Measurements from ENCODE around the gene INHBB.

The INHBB gene

DNA sequence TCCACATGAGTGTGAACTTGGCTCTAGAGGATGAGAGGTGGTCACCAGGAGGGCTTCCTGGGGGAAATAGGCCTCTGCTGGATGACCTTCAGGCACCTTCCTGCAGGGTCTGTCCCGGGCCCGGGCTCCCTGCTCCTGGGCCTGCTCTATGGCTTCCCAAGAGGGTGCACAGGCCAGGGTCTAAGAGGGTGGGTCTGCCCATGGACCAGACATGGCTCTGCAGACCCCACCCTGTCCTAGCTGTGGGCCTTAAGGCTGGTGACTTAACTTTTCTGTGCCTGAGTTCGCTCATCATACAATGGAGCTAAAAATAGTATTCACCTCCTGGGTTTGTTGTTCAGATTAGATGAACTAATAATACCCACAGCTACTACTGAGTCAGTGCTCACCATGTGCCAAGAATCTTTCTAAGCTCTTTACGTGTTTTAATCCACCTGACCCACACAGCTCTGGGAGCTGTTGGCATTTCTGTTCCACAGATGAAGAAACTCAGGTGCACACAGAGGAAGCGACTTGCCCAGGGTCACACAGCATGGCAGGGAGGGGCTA, 14.4 kb downstream of the INHBB start:
- peak; percentile 27 for DNase-seq

DNA sequence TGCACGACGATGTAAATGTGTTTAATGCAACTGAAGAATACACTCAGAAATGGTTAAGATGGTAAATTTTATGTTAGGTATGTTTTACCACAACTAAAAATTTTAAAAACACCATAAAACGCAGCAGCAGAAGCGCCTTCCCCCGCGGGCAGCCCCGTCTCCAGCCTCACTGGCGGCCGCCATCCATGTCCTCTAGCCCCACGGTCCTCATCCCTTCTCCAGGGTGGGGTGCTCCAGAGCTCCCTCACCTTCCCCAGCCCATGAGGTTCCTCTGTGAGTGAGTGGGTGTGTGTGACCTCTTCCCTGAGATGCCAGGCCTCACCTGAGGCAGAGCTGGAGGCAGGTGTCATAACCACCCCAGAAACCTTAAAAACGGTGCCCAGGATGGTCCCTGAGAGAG, 17.0 kb downstream of the INHBB start:
- no peak for DNase-seq

DNA sequence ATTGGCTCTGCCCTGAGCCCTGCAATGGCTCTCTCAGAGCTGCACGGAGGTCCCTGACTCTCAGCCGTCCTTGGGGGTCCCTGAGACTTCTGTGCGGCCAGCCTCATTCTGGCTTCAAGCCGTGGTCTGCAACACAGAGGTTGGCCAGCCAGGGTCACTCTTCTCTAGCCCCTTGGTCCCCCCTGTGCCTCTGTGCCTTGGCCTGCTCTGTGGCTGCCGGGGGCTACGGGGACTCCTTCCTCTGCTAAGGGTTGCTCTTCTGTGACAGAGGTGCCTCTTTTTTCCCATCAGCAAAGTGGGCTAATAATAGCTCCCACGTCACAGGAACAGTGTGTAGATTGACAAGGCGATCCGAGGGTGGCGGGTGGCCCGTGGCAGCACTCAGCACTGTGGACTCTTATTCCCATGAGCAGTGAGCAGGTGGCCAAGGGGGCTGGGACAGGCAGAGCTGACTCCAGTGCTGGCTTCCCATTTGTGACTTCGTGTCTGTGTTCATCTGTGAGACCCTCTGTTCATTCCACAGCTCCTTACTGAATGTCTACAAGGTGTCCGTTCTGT, 19.4 kb downstream of the INHBB start:
- DNase-seq = no peak

DNA sequence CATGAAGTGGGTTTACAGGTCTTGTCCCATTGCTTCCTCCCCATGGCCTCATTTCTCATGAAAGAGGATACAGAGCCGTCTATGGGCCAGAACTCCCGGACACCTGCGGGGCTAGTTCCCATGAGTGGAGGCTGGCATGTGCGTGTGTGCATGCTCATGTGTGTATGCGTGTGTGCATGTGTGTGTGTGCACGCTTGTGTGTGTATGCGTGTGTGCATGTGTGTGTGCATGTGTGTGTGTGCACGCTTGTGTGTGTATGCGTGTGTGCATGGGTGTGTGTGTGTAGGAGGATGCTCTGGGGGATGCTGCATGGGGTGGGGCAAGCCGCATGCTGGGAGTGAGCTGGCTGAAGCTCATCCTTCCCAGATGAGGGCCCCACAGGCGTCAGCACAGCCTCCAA, 20.8 kb downstream of the INHBB start:
- no peak for DNase-seq

DNA sequence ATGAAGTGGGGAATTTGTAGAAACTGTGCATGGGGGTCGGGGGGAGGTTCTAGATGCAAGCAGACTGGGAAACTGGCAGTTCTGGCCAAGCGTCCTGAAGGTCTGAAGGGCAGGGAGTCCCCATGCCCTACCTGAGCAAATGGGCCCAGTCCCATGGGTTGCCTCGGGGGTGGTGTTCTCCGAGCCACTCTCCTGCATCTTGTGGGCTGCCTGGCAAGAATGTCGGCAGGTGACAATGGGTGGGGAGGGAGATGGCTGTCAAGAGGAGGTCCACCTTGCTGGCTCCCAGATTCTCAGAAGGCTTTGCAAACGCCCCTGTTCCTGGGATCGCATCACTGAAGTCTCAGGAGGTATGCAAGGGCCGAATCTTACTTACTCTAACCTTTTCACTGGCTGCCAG, 21.3 kb downstream of the INHBB start:
- no peak for DNase-seq

DNA sequence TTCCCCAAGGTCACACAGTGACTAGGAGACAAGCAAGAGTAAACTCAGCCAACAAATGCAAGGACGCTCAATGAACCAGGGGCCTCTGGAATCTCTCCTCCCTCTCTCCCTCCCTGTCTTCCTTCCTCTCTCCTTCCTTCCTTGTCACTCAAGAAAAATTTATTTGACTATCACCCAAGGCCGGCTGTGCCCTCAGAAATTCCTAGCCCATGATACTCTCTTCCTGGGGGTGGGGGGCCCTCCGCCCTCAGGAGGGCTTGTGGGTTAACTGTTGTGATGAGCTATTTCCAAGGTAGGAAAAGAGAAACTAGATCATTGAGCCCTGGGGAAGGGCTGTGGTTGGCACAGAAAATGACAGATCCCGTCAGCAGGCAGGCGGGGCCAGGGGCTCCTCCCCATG, 21.7 kb downstream of the INHBB start:
- peak; percentile 50 for DNase-seq

DNA sequence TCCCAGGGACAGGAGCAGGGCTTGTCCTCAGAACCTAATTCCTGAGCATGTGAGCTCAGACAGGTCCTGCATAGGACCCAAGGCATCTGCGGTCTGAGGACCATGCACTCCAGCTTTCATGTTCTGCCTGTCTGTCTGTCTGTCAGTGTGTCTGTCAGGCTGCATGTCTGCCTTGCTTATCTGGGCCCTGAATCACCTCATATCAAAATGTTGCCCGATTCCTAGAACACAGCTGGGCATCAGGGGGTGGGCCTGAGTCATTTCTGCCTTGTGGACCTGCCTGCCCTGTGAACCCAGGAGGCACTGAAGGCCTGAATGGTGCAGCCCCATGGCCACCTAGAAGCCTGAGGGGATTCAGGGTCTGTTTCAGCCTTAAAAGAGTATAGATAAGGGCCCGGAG, 22.1 kb downstream of the INHBB start:
- DNase-seq = no peak

DNA sequence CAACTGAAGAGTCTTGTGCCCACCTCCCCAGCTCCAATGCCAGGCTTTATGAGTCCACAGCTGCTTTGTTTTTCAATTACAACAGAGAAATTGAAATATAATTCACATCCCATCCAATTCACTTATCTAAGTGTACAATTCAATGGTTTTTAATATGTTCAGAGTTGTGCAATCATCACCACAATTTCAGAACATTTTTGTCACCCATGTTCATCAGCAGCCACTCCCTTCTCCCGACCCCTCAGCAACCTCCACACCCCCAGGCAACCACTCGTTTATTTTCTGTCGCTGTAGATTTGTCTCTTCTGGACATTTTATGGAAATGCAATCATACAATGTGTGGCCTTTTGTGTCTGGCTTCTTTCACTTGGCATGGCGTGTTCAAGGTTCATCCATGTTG, 23.3 kb downstream of the INHBB start:
- DNase-seq = no peak

DNA sequence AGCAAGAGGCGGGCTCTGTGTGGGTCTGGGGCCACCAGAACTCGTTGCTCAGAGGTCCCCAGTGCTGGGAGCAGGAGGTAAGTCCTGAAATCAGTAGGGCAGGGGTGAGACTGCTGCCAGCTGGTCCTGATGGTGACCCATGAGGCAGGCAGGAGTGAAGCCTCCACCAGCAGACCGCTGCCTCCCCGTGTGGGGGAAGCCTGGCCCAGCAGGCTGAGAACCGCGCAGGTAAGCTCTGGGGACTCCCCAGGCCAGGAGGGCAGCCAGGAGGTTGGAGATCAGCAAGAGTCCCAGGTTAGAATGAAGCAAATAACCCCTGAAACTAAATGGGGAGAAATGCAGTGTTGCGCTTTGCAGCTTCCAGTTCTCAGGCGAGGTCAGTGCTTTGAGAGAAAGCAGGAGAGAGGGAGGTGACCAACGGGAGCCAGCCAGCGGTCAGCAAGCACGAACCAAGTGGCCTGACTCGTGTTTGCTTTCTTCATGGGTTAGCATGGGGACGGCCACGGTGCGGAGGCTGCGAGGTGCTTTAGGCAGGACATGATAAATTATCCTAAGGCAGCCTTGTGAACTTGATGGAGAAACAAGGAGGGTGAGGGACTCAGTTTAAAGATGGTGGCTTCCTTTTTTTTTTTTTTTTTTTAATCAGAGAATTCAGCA, 26.2 kb downstream of the INHBB start:
- no peak for DNase-seq

DNA sequence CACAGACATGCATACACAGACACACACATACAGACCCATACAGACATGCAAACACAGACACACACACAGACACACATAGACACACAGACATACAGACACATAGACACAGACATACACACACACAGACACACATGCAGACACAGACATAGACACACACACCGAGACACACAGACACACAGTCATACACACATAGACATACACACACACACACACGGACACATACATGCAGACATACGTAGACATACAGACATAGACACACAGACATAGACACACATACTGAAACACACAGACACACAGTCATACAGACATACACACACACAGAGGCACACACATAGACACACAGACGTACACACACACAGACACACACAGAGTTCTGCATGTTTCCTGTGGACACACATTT, 26.9 kb downstream of the INHBB start:
- no peak for DNase-seq

DNA sequence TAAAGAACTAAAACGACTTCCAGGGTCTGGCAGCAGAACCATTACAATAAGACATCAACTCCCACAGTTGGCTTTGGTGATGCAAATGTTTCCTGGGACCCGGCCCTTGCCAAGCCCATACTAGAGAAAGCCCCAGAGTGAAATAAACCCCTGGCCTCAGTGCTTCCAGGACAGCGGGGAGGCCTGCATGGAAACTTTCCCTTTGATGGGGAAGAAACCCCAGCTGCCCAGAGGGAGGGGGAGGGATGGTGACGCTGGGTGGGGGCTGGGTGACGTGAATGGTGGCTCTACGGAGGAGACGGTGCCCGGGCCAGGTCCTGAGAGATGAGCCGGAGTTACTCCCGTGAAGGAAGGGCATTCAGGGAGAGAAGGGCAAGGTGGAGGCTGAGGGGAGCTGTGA, 27.5 kb downstream of the INHBB start:
- DNase-seq = no peak

DNA sequence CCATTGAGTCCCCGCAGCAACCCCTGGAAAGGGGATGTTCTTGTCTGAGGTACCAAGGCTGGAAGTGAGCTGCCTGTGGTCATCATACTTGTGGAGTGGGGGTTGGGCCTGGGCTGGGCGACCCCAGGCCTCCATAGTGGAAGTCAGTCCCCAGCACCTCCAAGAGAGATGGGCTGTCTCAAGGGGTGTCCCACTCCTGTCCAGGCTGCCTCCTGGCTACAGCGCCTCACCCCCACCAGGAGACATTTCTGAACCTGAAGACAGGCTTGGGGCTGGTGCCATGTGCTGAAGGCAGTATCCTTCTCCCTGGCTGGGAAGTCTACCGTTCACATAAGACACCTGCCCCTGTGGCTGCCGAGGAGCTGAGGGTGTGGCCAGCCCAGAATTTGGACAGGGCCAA, 28.9 kb downstream of the INHBB start:
- no peak for DNase-seq

DNA sequence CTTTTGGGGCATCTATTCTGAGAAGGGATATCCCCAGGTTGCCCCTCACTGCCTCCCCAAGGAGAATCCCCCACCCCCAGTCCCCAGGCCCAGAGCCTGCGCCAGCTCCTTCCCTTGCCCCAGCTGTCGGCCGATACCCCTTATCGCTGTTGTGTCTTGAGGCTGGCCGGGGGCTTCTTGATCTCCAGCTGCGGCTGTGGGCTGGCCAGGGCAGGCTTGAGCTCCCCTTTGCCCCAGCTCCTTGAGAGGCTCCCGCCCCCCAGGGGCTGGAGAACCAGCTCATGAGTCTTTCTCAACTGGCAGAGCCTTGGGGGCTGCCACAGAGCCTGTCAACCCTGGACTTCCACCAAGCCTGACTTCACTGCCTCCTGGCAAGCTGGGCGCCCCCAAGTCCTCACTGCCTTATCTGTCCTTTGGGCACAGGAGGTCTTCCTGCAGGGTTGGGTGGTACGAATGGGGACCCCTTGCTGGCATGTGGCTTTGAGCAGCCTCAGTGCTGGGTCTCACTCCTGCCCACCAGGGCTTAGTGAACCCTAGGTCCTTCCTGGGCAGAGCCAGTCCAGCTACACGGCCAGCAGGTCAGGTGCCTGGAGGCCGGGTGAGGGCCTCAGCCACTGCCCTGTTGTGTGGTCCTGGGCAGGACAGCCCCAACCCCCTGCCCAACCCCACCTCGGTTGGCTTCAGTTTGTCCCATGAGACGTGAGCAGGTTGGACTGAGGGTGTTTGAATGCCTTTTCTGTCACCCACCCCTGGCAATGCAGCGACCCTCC, 29.5 kb downstream of the INHBB start:
- no peak for DNase-seq

DNA sequence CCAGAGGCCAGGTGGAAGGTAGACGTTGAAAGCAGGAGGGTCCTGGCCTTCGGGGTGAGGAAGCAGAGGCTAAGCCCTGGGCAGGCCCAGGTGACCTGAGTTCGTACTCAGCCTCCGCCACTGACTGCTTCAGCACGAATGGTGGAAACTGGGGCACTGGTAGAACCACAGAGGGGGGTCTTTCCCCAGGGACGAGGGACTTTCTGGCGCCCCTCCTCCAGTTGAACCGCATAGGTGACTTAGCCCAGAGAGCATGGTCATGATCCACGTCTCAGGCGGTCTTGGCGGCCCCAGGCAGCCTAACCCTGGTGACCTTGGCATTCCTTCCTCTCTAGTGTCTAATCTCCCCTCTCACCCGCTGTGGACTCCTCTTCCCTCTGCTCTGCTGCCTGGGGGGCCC, 30.2 kb downstream of the INHBB start:
- no peak for DNase-seq

DNA sequence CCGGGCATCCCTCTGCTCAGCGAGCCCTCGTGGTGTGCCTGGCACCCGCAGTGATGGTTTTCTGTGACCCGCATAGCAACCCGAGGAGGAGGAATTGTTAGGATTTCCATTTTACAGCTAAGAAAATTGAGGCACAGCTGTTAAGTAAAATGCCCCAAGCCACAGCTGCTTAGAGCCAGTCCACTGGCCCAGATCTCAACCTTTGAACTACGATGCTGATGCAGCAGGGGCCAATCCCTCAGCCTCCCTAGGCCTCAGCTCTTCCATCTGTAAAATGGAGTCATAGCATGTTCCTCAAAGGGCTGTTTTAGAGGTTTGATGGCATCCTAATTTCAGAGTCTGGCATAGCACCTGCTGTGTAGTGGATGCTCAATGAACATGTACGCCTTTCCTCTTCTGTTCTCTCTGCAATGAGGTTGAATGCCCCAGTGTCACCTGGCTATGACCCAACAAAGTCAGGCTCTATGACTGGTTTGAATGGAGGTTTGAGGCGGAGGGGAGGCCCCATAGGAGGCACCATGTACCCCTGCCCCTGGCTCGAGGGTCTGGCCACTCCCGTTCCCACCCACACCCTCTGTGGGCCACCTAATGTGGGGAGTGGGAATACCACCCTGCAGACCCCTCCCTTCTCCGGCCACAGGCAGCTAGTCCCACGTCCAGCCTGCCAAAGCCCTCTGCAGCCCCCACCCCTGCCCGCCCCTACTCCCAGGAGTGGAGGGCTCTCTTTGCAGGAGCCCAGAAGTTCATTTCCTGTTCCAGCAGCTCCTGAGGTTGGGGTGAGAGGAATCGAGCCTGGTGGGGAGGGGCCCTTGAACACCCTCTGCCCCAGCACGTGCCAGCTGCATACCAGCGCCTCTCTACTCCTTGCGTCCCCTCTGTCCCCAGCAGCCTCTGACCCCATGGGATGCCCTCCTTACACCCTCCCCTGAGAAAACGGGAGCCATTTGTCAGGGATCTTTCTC, 31.0 kb downstream of the INHBB start:
- no peak for DNase-seq

DNA sequence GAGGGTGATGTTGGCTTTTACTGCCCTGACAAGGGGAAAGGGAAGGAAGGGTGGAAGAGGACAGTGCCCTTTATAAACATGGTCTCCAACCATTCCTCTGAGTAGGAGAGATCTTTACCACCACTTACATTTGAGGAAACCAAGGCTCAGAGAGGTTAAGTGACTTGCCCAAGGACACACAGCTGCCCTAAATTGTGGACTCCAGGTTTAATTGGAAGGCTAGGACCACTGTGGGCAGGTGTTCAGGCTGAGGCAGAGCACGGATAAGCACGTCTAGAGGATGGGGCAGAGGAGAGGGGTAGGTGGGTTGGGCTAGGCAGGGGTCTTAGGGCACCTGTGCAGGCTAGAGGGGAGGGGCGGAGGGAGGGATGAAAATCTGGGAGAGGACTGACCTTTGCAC, 32.7 kb downstream of the INHBB start:
- no peak for DNase-seq

DNA sequence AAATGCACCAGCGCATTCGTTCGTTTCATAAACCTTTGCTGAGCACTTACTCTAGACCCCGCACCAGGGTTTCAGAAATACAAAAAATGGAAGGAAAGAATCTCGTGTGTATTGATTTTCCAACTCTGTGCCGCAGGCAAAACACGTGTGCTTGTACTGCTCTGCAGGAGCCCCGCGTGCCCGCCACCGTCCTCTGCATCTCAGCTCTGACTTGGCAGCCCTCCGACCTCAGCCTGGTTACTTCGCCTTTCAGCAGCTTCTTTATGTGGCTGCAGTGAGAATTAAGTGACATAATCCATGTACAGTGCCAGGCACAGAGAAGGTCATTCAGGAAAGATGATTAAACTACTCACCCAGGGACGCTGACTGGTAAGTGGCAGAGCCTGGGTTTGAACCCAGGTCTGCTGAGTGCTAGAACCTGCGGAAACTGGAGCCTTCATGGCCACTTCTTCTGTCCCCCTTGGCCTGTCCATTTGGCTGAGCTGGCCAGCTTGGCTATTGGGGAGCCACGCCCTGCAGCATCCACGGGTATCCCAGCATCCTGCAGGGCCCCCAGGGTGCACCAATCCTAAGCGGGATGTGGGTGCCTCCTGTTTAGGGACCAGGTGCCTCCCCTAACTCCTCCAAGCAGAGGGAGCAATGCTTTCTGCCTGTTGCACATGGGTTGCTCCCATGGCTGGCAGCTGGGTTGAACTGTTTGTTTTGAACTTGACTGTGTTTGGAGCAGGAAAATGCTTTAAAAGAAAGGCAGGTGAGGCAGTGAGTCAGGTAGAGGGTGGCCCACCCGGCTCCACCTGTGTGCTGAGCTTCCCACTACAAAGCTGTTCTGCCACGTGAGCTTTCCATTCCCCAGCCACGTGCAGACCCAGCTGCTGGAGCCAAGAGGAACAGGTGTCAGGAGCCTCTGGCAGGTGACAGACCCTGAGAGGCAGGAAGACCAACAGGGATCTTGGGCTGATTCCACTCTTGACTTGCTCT, 34.3 kb downstream of the INHBB start:
- DNase-seq = no peak

DNA sequence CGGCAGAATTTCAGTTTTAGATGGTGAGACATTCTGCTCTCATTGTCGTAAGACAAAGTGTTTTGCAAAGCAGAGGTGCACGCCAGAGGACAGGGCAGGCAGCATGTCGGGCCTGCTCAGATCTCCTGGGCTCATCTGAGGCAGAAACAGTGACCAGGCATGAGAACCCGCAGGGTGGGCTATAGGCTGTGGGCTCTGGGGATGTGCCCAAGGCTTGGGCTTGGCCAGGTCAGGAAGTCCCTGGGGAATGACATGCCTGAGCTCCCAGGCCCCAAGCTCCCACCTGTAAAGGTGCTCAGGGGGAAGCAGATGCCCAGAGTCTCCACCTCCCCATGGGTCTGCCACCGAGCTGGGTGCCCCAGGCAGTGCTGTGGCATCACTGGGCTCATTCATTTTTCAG, 35.3 kb downstream of the INHBB start:
- no peak for DNase-seq

DNA sequence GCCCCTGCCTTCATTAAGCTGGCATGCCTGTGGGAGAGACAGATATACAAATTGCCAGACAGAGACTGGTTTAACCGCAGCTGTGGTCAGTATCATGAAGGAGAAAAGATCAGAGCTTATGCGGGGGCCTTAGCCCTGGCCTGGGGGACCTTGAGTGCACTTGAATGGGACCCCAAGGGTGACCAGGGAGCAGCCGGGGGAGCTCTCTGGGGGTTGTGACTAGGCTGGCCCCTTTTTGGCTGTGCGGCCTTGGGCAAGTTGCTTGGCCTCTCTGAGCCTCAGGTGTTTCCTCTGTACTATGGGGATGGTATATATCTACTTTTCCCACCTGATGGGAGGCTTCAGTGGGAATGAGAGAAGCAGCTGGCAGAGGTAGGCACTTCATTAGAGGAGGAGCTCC, 35.7 kb downstream of the INHBB start:
- DNase-seq = no peak

DNA sequence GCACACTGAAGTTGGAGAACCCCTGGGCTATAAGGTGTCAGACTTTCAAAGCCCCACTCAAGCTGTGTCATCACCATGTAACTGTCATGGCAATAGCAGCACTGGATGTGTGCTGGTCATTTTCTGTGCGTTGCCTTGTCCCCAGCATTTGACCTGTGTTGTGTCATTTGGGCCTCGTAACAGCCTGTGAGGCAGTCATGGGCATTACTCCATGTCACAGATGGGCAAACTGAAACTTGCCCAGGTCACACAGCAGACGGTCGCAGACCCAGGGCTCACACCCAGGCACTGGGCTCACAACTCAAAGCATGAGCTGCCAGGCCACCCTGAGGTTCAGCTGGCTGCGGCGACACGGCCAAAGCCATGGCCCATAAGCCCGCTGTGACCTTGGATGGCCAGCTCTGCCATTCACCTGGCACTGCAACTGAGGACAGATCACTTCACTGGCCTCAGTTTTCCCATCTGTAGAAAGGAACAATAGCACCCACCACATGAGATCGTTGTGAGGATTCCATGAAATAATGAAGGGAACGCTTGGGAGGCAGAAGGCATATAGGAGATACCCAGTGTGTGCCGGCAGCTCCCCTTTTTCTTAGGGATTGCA, 36.7 kb downstream of the INHBB start:
- no peak for DNase-seq

DNA sequence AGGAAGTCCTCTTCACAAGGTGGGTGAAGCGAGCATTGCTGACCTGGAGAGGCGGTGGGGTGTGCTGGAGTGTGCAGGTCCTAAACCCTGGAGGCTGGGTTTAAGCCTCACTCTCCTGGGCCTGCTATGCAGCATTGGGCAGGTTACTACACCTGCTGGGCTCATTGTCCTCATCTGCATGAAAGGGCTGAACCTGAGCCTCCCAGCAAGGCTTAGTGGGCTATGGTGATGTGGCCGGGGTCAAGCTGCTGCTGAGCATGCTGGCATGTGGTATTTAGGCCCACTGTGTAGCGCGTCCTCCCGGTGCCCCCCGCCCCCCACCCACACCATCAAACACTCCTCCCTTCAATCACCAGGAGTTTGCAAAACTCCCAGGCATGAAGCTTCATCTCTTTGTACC, 37.3 kb downstream of the INHBB start:
- DNase-seq = no peak
